Amniotic stem cell (primary cell): ENCODE data around the gene TBX2.

Experiments
- DNase-seq: peaks from one replicate; lab custom pipeline; 2025; lab: John Stamatoyannopoulos, UW

TBX2 gene

DNA sequence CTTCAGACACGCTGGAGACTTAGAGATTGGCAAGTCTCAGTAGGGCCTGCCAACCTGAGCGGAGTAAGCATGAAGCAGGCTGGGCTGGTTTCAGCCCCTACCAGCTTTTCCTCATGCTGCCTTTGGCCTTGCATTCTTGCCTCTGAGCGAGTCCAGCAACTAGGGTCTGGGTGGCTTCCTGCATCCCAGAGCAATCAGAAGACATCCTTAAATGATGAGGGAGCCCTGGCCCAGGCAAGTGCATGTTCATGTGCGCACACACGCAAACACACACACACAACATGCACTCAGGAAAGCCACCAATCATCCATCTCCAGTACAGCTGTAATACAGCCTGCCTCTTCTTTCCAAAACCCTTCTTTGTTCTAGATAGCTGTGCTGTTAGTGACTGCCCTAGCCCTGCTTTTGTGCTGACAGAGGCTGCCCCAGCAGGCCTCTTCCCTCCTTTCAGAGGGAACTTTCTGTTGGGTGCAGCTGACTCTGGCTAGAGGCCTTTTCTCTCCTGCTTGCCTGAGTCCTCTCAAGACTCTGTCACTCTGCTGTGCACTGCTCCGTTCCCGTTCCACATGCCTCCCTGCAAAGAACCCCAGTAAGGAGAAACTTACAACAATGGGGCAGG lies 30.7 kb upstream of the TBX2 start:
- DNase-seq, result no peak

DNA sequence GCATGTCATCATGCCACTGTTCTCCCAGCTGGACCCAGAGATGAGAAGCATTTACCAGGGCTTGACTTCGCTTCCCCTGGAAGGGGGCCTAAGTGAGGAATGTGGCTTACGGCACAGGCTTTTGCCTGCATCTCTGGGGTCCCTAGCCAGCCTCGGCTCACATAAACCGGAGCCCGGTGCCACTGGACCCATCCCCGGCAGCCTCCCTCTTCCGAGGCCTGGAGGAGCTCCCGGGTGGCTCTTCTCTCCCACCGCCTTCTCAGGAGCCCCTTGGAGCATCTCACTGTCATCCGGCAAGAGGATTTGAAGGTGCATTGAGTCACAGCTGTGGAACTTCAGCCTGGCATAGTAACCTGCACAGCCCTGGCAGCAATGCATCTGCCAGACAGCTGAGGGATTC lies 29.9 kb upstream of the TBX2 start:
- no peak for DNase-seq

DNA sequence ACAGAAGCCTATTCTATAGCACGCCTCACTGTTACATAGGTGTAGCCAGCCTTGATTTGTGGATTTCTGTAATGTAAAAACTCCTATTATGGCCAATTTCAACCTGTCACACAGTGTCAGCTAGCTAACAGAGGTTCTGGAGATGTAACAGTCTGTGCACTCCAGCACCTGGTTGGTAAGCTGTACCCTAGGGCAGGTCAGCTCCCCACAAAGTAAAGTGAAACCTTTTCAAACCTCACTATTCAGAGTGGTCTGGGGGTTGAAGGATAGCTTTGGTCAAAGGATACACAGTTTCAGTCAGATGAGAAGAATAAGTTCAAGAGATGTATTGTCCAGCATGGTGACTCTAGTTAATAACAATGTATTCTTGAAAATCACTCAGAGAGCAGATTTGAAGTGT lies 28.5 kb upstream of the TBX2 start:
- DNase-seq, result no peak

DNA sequence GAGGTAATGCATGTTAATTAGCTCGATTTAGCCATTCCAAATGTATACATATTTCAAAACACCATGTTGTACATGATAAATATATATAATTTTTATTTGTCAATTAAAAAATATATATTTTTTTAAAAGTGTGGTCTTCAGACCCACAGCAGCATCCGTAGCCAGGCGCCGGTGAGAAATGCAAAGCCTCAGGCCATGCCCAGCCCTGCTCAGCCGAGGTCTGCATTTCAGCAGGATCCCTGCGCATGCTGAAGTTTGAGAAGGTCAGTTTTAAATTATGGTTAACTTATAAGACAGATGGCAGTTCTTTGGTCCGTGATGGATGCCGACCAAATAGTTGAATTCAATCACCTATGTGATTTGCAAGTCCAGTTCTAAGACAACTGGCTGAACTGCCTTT lies 28.0 kb upstream of the TBX2 start:
- no peak for DNase-seq

DNA sequence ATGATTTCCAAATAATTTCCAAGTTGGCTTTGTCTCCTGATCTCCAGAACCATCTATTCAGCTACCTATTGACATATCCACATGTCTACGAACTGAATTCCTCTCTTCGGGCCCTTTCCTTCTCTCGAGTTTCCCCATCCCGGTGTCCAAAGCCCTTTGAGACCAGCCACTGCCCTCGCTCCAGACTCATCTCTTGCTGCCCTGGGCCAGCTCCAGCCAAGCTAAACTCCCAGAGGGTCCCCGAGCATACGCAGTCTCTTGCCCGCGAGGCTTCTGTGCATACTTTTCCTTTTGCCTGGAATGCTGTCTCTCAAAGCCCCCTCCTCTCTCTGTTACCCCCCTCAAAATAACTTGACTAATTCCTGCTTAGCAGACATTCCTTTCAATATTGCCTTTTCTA lies 27.2 kb upstream of the TBX2 start:
- DNase-seq, result no peak

DNA sequence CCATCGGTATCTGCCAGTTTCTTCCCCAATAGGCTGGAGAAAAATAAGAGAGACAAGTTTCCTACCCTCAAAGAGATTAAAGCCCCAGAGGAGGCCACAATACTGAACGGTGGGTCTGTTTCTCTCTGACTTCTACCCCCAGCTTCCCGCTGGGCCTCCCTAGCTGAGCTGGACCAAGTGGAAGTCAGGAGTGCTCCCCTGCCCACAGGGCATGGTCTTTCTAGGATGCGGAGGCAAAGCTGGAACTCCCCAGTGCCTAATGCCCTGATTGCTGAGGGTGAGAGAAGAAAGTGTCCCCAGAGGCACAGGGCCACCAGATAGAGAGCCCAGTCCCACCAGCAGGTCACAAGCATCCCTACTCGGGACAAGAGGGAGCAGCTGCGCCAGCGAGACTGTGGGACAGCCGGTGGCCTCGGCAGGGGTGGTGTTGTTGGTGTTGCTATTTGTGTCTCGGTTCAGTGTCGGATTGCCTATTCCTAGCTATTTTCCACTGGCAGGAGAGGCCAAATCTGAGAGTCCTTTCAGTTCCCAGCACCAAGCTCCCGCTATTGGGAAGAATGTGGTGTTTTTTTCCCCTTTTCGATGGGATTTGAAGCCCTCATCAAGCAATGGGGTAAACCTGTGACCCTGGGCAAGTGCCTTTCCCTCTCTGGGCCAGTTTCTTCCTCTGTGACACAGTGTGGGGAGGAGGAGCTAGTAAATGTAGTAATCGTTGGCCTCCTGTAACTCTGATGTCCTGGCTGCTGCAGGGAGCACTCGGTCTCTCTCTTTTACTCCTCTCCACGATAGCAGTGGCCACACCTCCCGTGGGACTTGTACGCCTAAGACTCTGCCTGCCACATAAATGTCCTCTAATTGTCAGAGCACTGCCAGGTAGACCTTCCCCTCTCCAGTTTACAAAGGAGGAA lies 22.5 kb upstream of the TBX2 start:
- no peak for DNase-seq

DNA sequence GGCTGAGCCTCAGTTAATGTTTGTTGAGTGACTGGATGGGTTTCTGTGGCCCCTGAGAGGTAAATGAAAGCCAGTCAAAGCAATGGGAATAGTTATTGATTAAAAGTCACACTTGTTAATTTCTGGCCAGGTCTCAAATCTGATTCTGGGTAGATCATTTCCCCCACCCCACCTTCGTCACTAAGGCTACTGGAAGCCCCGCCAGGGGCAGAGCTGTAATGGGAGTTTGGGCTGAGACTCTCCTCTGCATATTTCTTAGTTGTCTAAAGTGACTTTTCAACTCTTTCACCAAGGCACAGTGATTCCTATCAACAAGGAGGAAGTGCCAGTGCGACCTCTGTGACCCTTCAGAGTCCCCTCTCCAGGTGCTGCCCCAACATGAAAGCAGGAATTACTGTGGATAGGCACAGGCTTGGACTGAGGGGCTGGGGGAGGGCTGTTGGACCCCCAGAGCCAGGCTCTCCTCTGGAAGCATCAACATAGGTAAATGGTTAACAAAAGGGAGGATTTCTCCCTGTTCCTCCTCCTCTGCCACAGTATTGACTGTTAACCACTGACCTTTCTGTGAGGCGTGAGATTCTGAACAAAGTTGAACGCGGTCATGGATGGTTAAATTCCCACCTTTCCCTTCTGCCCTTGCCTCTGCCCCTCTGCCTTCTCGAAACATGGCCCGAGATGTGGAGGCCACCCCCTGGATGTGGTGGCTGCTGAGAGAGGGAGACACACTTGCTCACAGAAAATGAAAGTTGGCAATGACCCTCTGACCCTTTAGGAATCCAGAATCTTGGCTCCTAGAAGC lies 20.8 kb upstream of the TBX2 start:
- no peak for DNase-seq

DNA sequence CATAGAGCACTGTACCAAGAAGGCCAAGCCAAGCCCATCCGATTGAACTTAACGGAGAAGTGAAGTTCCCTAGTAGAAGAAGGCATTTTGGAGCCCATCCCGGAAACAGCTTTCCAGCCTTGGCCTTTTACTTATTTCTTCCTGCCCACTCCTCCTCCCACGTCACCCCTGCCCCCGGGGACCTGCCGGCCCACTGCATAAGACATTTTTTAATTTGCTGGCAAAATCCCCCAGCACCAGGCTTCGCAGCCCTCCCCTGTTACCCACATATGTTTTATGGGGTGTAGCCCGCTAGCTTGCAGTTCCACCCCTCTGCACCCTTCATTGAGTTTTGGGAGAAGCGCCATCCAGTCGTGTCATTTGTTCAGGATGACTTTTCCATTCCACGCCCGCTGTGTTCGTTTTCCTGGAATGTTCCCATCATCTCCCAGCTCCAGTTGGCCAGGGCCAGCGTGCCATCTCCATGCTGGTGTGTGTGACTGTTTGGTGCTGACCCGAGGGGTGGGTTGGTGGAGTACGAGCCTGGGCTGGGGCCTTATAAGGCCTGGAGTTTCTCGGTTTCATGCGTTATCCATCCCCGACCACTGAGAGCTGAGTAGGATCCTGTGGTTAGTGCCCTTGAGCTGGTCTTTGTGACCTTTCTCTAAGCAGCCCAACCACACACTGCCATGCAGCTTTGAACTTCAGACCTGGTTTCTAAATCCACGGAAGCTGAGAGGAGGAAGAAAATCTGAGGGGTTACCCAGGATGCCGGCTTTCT lies 20.0 kb upstream of the TBX2 start:
- DNase-seq, result no peak

DNA sequence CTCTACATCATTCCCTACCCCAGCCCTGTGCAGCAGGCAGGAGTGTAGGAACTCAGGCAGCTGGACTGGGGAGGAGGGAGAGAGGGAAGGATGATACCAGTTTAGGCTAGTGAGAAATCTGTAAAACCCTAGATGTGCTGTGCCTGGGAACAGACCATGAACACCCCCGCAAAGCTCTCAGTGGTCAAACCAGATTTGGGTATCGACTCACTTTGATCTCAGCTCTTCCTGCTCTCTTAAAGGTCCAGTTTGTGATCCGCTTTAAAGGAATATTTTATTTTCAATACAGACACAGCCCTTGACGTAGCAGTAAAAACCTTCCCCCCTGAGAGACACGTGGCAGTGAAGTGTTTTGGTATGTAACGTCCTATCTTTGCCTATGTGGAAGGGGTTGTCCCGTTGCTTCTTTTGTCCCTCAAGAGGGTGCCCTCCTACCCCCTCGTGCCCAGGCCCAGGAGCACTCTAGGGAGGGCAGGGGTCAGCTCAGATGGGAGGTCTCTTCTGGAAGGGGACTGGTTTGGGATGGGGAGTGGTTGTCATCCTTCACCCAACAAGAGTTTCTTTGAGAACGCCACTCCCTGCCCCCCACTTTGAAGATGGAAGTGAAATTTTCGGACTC lies 19.3 kb upstream of the TBX2 start:
- no peak for DNase-seq

DNA sequence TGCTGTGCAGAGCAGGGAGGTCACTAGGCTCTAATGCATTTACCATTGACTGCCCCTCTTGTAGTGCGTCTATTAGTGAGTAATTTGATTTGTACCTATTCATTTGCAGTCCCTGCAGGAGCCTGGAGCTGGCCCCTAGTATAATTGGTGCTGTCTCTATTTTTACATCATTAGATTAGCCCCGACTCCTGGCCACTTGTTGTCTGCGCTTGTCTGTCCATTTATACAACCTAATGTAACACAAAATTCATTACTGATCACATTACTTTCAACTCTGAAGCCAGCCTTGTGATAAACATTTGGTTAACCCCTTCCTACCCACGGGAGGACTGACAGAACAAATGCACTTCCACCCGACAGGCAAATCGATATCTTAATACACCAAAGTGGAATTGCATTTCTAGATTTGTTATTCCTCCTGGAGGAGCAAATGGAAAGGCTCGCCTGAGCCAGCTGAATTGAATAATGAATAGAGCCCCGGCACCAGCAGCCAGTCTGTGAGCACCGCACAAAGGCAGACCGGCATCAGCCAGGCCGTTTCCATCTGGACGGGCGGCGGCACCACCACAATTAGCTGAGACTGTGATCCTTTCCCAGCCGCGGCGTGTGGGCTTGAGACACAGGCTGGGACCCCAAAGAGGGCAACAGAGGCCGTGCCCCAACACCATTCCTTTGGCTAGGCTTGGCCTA lies 18.7 kb upstream of the TBX2 start:
- DNase-seq, result no peak

DNA sequence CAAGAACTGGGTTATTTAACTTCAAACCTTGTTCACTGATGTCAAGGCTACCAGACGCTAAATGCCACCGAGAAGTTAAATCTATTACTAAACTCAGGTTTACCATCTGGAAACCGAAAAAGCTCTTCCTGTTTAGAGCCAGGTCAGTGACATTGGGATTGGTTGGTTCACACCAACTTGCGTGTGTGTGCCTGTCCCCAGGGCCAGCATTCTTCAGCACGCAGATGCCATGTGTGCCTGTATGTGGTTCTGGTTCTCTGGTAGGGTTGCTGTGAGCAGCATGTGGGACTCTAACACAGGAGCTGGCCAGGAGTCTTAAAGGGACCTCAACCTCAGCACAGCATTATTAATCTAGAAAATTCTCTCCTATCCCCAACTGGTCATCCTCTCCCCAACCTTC lies 18.1 kb upstream of the TBX2 start:
- DNase-seq, result no peak

DNA sequence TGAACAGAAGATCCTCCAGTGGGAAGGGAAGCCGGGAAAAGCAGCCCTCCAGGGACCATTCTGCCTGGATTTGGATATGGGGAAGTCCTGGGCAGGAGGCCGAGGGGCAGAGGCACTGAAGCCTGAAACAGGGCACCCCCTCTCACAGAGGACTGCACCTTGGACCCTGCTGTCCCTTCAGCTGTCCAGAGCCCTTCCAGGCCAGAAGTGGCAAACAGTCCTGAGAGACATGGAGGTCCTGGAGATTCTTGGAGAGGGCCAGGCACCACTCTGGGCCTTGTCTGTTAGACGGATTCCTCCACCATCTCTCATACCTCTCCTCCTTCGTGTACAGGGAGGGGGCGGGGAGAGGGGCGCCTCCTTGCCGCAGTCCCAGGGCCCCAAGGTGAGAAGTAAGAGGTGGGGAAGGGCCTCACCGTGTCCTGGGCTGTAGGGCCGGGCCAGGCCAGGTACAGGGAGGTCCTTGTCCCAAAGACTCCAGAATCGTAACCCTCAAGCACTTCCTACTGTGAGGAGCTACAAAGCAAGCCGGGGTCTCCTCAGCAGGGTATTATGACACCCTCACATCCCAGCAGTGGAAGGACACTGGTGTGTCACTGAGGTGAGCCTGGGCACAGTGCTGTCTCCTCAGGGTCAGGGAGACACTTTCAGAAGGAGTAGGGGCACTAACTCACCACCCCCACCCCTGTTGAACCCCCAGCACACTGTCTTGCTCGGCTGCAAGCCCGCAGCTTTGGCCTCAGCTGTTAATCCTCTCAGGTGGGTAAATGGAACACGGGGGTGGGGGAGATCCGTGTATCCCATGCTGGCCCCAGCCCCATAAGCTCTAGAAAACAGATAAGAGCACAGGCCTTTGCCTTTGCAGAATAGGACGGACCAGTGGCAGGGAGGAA lies 16.6 kb upstream of the TBX2 start:
- DNase-seq, result no peak

DNA sequence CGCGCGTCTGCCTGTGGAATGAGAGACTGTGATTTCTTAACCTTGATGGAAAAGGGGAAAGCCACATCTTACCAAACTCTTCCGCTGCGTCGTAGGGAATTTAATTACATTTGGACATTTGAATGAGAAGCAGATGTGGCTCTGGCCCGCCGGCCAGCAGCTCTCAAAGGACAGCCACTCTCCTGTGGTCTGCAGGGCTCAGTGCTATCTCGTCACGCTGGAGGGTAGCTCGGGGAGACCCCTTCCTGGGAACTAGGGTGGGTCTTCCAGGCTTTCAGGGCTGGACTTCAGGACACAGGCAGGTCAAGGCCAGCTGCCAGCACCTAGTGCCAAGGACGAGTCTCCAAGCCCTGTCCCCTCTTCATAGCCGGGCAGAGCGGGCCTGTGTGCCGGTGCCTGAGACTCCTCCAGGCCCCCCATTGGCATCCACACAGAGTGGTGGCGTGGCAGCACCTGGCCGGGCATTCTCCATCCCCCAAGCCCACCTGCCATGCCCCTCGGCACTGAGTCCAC lies 15.9 kb upstream of the TBX2 start:
- no peak for DNase-seq

DNA sequence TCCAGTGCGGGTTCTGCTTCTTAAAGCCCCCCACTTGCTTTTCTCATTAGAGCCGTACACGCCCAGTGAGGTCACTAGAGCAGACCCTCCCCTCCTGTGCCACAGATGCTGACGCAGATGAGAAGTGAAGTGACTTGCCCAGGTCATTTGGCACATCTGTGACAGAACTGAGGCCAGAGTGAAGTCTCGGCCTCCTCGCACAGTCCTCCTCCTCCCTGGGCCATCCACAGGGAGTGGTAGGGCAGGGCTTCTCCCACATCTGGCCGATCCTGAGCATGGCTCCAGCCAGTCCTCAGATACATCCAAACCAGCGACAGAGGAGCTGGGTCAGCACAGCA lies 15.3 kb upstream of the TBX2 start:
- no peak for DNase-seq

DNA sequence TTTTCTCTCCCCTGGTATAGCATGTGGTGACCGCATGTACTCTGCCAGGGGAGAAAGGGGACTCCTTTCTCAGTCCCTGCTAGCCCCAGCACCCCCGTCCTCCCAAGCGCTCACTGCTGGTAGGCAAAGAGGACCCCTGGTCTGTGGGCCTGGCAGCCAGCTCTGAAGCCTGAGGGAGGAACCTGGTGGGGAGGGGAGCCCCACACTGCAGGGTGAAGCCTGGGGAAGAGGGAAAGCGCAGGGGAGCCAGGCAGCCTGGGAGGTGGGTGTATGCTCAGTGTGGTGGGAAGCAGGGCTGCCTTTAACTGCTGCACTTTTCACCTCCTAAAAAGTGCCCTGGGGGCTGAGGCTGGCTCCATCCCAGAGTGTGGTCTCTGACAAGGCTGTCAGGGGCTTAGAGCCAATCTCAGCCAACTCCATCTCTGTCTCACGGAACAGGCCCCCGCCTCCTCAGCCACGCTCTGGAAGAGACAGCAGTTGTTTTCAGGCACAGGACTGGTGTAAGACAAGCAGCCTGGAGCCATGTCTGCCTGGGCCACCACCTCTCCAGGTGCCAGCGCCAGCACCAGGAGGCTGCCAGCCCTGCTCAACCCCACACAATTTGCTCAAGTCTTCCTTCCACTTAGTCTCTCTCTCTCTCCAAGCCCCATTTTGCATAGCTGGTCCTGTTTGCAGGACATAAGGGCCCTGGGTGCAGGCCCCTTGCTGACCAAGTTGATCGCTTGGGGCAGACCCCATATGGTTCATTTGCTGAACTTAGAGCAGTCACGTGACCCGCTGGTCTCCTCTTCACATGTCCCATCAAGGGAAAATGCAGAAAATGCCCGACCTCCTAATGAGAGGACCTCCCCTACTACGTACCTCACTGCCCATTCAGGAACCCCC lies 14.7 kb upstream of the TBX2 start:
- DNase-seq, result no peak

DNA sequence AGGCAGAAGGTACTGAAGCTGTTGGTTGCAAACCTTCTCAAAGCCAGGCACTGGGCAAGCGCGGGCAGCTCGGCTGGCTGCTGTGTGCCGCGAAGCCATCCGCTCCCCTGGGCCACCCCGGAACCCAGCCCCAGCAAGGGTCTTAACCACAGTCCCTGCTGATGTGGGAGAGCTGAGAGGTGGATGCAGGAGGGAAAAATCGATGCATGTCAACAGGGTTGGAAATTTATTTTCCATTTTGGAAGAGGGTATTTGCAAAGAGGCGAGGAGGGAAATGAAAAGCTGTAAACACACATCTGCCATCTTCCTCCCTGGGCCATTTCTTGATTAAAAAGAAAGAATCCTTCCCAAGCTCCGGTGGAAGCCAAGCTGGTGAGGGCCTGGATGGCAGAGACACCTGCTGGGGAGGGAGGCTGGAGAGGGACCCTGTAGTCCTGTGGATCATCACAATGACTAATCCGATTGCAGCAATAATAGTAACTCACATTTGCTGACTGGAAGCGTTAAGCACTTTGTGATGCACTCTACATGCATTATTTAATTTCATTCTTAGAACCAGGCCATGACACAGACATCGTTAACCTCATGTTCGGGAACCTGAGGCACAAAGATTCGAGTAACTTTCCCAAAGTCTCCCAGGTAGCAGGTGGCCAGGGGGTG lies 13.9 kb upstream of the TBX2 start:
- no peak for DNase-seq

DNA sequence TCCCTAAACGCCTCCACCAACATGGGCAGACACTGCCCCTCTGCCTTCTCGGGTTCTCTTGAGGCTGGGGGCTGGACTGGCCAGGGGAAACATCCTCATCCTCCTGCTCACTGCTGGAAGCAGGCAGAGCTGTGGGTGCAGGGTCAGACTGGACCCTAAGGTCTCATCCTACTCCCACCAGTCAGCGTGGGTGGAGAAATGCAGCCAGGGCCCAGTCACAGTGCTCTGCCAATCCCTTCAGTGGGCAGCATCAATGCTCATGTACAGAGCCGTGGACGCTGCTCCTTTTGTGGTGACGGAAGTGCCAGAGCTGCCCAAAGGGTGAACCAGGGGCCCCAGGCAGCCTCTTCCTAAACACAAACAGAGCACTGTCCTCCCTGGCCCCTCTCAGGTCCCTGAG lies 13.4 kb upstream of the TBX2 start:
- DNase-seq, result no peak

DNA sequence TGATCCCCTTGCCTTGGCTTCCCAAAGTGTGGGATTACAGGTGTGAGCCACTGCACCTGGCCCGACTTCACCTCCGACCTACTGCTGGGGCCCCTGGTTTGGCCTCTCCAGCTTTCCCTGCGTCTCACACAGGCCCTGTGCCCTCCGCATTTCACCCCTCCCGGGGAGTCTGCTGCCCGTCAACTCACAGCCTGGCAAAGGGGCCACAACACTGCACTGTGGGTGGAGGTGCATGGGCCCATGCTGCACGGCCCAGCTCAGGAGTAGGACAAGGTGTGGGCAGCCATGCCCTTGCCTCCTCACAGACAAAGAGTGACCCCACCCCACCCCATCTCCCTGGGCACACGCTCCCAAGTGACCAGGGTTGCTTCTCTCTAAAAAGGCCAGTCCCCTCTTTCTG lies 12.6 kb upstream of the TBX2 start:
- no peak for DNase-seq
